H1 (cell line): ENCODE results near the gene MAD2L2.

ENCODE experiments used
- BCL11A ChIP-seq, 2 experiments: IDR thresholded peaks; one replicate each; pipeline ENCODE4 v1.6.1; 2011; ENCODE audit warnings: low read depth in 2 of 2, low read length in 2 of 2, mild to moderate bottlenecking in 2 of 2
- CEBPB ChIP-seq: IDR thresholded peaks from 2 replicates; pipeline ENCODE4 v1.6.1; 2012; ENCODE audit warnings: low read depth, low read length
- CTCF ChIP-seq, 3 experiments: IDR thresholded peaks; 1 replicate in 2 of 3; 2 replicates in 1 of 3; pipeline versions ENCODE4 v1.5.1 to v1.6.1; 2011; ENCODE audit warnings: low read length in 3 of 3, mild to moderate bottlenecking in 3 of 3, inconsistent platforms in 2 of 3, low read depth in 1 of 3, moderate library complexity in 1 of 3; ENCODE audit not compliant: insufficient read depth in 1 of 3; ENCODE audit errors: control extremely low read depth in 1 of 3
- EZH2 ChIP-seq: fragments of 200-600 bp; sonication (generic); IDR thresholded peaks from 2 replicates; pipeline ENCODE4 v1.7.1; 2012; ENCODE audit warnings: low read depth, mild to moderate bottlenecking, moderate library complexity, low read length, inconsistent platforms; ENCODE audit not compliant: severe bottlenecking
- GABPA ChIP-seq: IDR thresholded peaks from 2 replicates; pipeline ENCODE4 v1.6.1; 2011; ENCODE audit warnings: mild to moderate bottlenecking, low read length, moderate library complexity, borderline replicate concordance; ENCODE audit not compliant: insufficient read depth
- JUN ChIP-seq: IDR thresholded peaks from 2 replicates; pipeline ENCODE4 v1.6.1; 2011; ENCODE audit warnings: low read depth, mild to moderate bottlenecking, improper control_type of control experiment, low read length
- PHF8 ChIP-seq: fragments of 200-600 bp; sonication (generic); conservative IDR thresholded peaks from 2 replicates; pipeline ENCODE4 v1.7.1; 2012; ENCODE audit warnings: low read depth, mild to moderate bottlenecking, inconsistent platforms, low read length, moderate library complexity
- POLR2A ChIP-seq, 2 experiments: IDR thresholded peaks; 1 replicate in 1 of 2; 2 replicates in 1 of 2; pipeline ENCODE4 v1.6.1; 2011; ENCODE audit warnings: low read depth in 2 of 2, low read length in 2 of 2, mild to moderate bottlenecking in 2 of 2; ENCODE audit errors: control extremely low read depth in 1 of 2
- POLR2AphosphoS5 ChIP-seq: IDR thresholded peaks from 2 replicates; pipeline ENCODE4 v1.6.1; 2011; ENCODE audit warnings: low read depth, low read length
- SAP30 ChIP-seq: fragments of 300-600 bp; sonication (generic); IDR thresholded peaks from 2 replicates; pipeline ENCODE4 v1.7.1; 2012; ENCODE audit warnings: low read length, moderate library complexity, mild to moderate bottlenecking, inconsistent platforms; ENCODE audit not compliant: insufficient read depth, insufficient replicate concordance
- SIN3A ChIP-seq, 2 experiments: IDR thresholded peaks in 1 of 2; conservative IDR thresholded peaks in 1 of 2; 2 replicates each; pipeline ENCODE4 v1.6.1; 2011 to 2012; ENCODE audit warnings: low read length in 2 of 2, improper control_type of control experiment in 1 of 2, low read depth in 1 of 2, mild to moderate bottlenecking in 1 of 2
- SIX5 ChIP-seq: IDR thresholded peaks from 2 replicates; pipeline ENCODE4 v1.6.1; 2011; ENCODE audit warnings: mild to moderate bottlenecking, low read depth, low read length
- SP2 ChIP-seq: IDR thresholded peaks from 2 replicates; pipeline ENCODE4 v1.6.1; 2012; ENCODE audit warnings: mild to moderate bottlenecking, low read length, inconsistent platforms

- no peak for TF ChIP-seq BCL11A (IDR thresholded peaks at IDR 0.05; ENCODE audit: low read depth in 2 of 2, low read length in 2 of 2)
- no peak for TF ChIP-seq SIN3A (conservative IDR thresholded peaks at IDR 0.05 in 1 of 2, IDR thresholded peaks at IDR 0.05 in 1 of 2; ENCODE audit: low read depth in 1 of 2, low read length in 2 of 2)
- TF ChIP-seq CTCF (IDR thresholded peaks at IDR 0.05; ENCODE audit: control extremely low read depth in 1 of 3, insufficient read depth in 1 of 3, low read depth in 1 of 3, low read length in 3 of 3), result no peak
- TF ChIP-seq SIX5, result no peak
- no peak for TF ChIP-seq SP2
- no peak for TF ChIP-seq POLR2A (IDR thresholded peaks at IDR 0.05; ENCODE audit: control extremely low read depth in 1 of 2, low read depth in 2 of 2, low read length in 2 of 2)
- no peak for TF ChIP-seq GABPA
- TF ChIP-seq EZH2, result no peak
- TF ChIP-seq CEBPB, result no peak
- no peak for TF ChIP-seq SAP30
- no peak for TF ChIP-seq POLR2AphosphoS5
- TF ChIP-seq PHF8, result no peak
- TF ChIP-seq JUN, result no peak
These were observed 13.0 kb upstream of the MAD2L2 start for GRCh38 chr1:11693917-11694316.
